ENCODE results near the gene NCS1. TPM values are rescaled to one million over a fixed set of nuclear protein-coding genes. Genes with fewer than 3 reads are reported as not detected.

Gene NCS1
- total RNA-seq, 1 donor from 2014 or later = 126 TPM

DNA sequence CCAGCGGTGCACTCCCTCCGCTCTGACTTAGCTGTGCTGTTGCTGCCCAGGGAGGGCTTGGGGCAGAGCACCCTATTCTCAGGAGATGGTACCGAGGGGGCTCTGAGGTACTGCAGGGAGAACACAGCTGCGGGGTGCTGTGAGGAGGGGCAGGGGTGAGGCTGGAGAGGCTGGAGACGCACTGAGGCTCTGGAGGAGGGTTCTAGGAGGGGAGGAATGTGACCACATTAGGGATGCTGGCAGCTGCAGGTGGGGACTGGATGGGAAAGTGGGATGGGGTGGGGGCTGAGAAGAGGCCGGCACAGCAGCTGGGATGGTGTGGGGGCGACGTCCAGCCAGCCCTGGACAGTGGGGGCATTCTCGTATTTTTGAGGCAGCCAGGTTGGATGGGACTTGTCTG is 20.9 kb downstream of the NCS1 start:
- Histone ChIP-seq H3K79me2 (ENCODE audit: insufficient read depth, low read length) (peaks cover 99% of the 10 kb centered on the region), H3K36me3 (ENCODE audit: insufficient read depth, low read length) (no peaks in the 10 kb centered on the region), H3K9ac (ENCODE audit: low read length) (no peak overlapping the region), H4K20me1 (ENCODE audit: insufficient read depth, low read length) (peaks cover 97% of the 10 kb centered on the region), H3K4me1 (ENCODE audit: insufficient read depth, low read length) (peaks cover 28% of the 10 kb centered on the region), H3K27me3 (ENCODE audit: insufficient read depth, low read length) (no peaks in the 10 kb centered on the region), H3K4me3 (ENCODE audit: insufficient read depth, low read depth, low read length) (no peak overlapping the region), H2AFZ (ENCODE audit: low read depth, low read length) (no peak overlapping the region), H3K4me2 (ENCODE audit: low read length) (no peak overlapping the region), H3K9me3 (ENCODE audit: insufficient read depth, low read depth, low read length) (no peaks in the 10 kb centered on the region), H3K27ac (ENCODE audit: low read depth, low read length) (no peak overlapping the region)
- FAIRE-seq = no peak
- no peaks in the 10 kb centered on the region for H3K9me3 Mint-ChIP-seq (ENCODE audit: unreplicated experiment)
- DNase-seq (ENCODE audit: low read depth) = no peak
- peak overlapping the region; percentile 57 for H3K4me3 Mint-ChIP-seq (ENCODE audit: unreplicated experiment)
- H3K4me1 Mint-ChIP-seq (ENCODE audit: low read depth, unreplicated experiment) = peaks cover 35% of the 10 kb centered on the region
- no peaks in the 10 kb centered on the region for H3K27me3 Mint-ChIP-seq (ENCODE audit: low read depth, unreplicated experiment)
- peaks cover 1% of the 10 kb centered on the region for H3K36me3 Mint-ChIP-seq (ENCODE audit: low read depth, unreplicated experiment)
- H3K27ac Mint-ChIP-seq (ENCODE audit: unreplicated experiment) = no peak overlapping the region
- TF ChIP-seq CTCF (IDR thresholded peaks at IDR 0.05; ENCODE audit: insufficient read depth, low read depth, low read length) = no peak
- TF ChIP-seq EZH2 (IDR thresholded peaks at IDR 0.05; ENCODE audit: insufficient read depth, low read length) = no peak

DNA sequence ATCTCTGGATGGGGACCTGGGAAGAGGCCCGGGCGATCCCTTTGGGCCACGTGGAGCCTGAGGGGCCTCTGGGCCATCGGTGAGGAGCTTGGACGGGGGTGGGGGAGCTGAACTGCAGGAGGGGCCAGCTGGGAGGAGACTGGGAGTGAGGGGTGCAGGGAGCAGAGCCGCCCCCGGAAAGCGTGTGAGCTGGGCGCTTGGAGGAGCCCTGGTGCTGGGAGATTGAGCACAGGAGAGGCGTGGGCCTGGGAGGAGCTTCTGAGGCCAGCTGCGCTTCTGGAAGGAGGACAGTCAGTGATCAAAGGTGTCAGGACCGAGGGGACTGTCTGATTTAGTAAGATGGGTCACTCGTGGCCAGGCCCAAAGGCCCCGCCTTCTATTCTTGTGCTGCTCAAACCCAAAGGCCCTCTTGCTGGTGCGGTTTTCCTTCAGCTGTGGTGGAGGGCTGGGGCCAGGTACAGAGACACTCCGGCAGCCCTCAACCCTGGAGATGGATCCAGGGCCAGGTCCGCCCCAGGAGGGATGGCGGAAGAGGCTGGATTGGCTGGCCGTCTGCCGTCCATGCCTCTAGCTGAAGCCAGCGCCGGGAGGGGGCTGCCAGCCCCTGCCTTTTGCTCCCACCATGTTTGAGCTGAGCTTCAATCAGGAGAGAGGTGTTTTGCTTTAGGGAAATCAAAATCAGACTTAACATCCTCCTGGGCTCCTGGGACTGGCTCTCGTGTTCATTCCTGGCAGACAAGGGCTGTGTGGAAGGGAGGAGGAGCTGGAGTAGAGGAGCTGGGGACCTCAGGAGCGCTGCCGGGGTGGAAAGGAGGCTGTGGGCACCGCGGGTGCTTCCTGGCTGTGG is 21.6 kb downstream of the NCS1 start:
- DNase-seq (ENCODE audit: low read depth) = no peak
- Mint-ChIP-seq H3K36me3 (ENCODE audit: low read depth, unreplicated experiment) (peaks cover 1% of the 10 kb centered on the region), H3K4me1 (ENCODE audit: low read depth, unreplicated experiment) (peaks cover 31% of the 10 kb centered on the region), H3K27me3 (ENCODE audit: low read depth, unreplicated experiment) (no peaks in the 10 kb centered on the region), H3K27ac (ENCODE audit: unreplicated experiment) (no peak overlapping the region), H3K4me3 (ENCODE audit: unreplicated experiment) (peak overlapping the region; percentile 57), H3K9me3 (ENCODE audit: unreplicated experiment) (no peaks in the 10 kb centered on the region)
- Histone ChIP-seq H3K27ac (ENCODE audit: low read depth, low read length) (no peak overlapping the region), H3K79me2 (ENCODE audit: insufficient read depth, low read length) (peaks cover 99% of the 10 kb centered on the region), H3K36me3 (ENCODE audit: insufficient read depth, low read length) (no peaks in the 10 kb centered on the region), H3K9me3 (ENCODE audit: insufficient read depth, low read depth, low read length) (no peaks in the 10 kb centered on the region), H3K9ac (ENCODE audit: low read length) (no peak overlapping the region), H3K27me3 (ENCODE audit: insufficient read depth, low read length) (no peaks in the 10 kb centered on the region), H3K4me1 (ENCODE audit: insufficient read depth, low read length) (peaks cover 30% of the 10 kb centered on the region), H2AFZ (ENCODE audit: low read depth, low read length) (no peak overlapping the region), H3K4me2 (ENCODE audit: low read length) (no peak overlapping the region), H3K4me3 (ENCODE audit: insufficient read depth, low read depth, low read length) (no peak overlapping the region), H4K20me1 (ENCODE audit: insufficient read depth, low read length) (peaks cover 97% of the 10 kb centered on the region)
- TF ChIP-seq CTCF (IDR thresholded peaks at IDR 0.05; ENCODE audit: insufficient read depth, low read depth, low read length) (no peak), EZH2 (IDR thresholded peaks at IDR 0.05; ENCODE audit: insufficient read depth, low read length) (no peak)
- FAIRE-seq = no peak

GRCh38 chr9:130194378-130194932 is 22.3 kb downstream of the NCS1 start:
- TF ChIP-seq EZH2 (IDR thresholded peaks at IDR 0.05; ENCODE audit: insufficient read depth, low read length) = no peak
- FAIRE-seq = no peak

More at GRCh38 chr9:130194378-130194932, 22.3 kb downstream of the NCS1 start:
- Histone ChIP-seq H3K27me3 (ENCODE audit: insufficient read depth, low read length) (no peaks in the 10 kb centered on the region), H3K79me2 (ENCODE audit: insufficient read depth, low read length) (peaks cover 94% of the 10 kb centered on the region), H3K4me2 (ENCODE audit: low read length) (no peak overlapping the region), H3K4me1 (ENCODE audit: insufficient read depth, low read length) (peaks cover 35% of the 10 kb centered on the region), H3K9ac (ENCODE audit: low read length) (no peak overlapping the region), H3K36me3 (ENCODE audit: insufficient read depth, low read length) (no peaks in the 10 kb centered on the region), H4K20me1 (ENCODE audit: insufficient read depth, low read length) (peaks cover 97% of the 10 kb centered on the region), H3K4me3 (ENCODE audit: insufficient read depth, low read depth, low read length) (no peak overlapping the region), H3K9me3 (ENCODE audit: insufficient read depth, low read depth, low read length) (no peaks in the 10 kb centered on the region), H3K27ac (ENCODE audit: low read depth, low read length) (no peak overlapping the region), H2AFZ (ENCODE audit: low read depth, low read length) (no peak overlapping the region)
- H3K9me3 Mint-ChIP-seq (ENCODE audit: unreplicated experiment) = no peaks in the 10 kb centered on the region
- no peak overlapping the region for H3K27ac Mint-ChIP-seq (ENCODE audit: unreplicated experiment)
- peaks cover 31% of the 10 kb centered on the region for H3K4me1 Mint-ChIP-seq (ENCODE audit: low read depth, unreplicated experiment)
- no peak for DNase-seq (ENCODE audit: low read depth)
- H3K4me3 Mint-ChIP-seq (ENCODE audit: unreplicated experiment) = no peak overlapping the region
- H3K36me3 Mint-ChIP-seq (ENCODE audit: low read depth, unreplicated experiment) = peaks cover 1% of the 10 kb centered on the region
- no peaks in the 10 kb centered on the region for H3K27me3 Mint-ChIP-seq (ENCODE audit: low read depth, unreplicated experiment)

All from astrocyte (in vitro differentiated cells and primary cell).